ENCODE measurements around the gene ATN1.
A peak's percentile ranks its signal among the peaks of the same experiment; 100 is the strongest.

The ATN1 gene

DNA sequence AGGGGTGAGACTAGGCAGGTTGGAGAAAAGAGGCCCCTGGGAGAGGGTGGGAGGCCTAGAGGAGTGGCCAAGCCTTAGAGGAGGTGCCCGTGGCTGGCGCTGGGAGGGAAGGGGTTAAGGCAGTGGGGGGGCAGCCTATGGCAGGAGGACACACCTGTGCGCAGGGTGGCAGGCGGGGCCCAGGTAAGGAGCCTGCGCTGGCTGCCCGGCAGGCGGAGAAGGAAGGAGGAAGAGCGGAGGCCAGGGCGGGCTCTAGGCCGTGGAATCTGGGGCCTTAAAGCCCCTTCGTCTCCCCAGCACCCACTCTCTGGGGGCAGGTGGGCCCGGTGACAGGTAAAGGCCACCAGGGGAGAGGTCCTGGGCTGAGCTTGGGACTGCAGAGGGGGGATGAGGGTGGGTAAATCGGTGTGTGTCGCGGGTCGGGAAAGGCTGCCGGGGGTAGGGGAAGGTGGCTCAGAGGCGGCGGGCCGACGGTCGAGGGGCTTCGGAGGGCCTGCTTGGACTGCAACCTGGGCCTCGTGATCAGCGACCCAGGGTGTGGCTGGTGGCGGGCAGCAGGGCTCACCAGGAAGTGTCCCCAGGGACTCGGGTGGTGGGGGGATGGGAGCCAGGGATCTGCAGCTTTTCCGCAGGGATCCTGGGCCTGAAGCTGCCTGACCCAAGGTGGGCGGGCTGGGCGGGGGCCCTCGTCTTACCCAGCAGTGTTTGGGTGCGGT lies 35.4 kb downstream of the ATN1 start:
- H3K4me3 ChIP-seq (ENCODE audit: low read depth, low read length), result no peak overlapping the region
- no peak for DNase-seq (ENCODE audit: low read depth)

DNA sequence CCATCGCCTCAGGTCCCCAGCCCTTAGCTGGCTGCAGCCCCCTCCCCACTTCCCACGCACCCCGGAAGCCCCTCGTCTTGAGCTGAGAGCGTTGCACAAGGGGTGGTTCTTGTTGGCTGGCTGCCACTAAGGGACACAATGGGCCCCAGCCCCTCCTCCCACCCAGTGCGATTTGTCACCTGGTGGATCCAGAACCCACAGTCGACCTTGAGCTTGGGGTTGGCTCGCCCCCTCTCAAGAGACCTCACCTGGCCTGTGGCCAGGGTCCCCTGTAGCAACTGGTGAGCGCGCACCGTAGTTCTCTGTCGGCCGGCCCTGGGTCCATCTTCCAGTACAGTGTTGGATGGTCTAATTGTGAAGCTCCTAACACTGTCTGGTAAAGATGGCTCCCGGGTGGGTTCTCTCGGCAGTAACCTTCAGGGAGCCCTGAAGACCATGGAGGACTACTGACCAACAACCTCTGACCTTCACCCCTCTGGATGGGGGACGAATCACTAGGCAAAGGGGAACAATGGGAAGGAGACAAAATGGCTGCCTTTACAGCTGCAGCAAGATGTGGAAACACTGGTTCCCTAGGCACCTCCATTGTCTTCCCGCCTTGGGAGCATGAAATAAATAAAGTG lies 36.1 kb downstream of the ATN1 start:
- H3K4me3 ChIP-seq (ENCODE audit: low read depth, low read length), result no peak overlapping the region
- DNase-seq (ENCODE audit: low read depth), result no peak

DNA sequence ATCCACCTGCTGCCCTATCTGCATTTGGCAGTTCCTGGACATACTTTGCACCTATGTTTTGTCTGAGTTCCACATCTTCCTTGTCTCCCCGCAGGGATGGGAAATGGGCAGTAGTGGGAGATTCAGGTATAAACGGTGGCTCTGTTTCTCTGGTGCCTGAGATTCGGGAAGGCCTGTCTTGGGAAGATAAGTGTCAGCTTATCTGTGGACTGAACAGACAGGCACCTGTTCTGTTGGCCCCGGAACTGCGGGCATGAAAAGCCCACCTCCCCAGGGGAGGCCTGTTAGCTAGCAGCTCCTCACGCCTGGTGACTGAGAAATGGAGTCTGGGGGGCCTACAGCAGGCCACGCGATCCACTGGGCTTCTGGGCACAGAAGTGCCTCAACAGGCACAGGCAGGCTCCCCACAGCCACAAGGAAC lies 36.9 kb downstream of the ATN1 start:
- no peak for DNase-seq (ENCODE audit: low read depth)
- H3K4me3 ChIP-seq (ENCODE audit: low read depth, low read length), result no peak overlapping the region

DNA sequence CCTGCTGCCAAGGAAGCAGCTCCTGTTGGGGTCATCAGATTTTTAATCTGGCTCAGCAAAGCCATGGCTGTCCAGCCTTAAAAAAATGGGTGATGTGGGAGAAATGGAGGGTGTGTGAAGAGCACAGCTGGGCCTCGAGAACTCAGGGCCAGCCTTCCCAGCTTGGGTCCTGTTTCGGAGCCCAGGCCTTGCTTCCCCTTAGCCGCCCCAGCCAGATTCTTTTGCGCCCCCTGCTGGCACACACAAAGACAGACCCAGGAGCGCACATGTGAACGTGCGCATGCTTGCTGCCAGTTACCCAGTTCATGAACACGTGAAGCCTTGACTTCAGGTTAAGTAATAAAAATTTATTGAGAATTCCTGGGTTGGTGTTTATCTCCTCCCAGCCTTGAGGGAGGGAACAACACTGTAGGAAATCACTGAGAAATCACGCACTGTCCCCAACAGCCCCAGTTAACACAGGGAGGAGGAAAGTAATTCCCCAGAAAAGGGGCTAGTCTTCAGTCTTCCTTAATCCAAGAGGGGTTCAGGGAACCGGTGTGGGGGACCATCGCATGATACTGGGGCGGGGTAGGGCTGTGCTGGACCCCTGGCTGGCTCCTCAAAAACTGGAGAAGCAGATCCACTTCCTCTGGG lies 37.4 kb downstream of the ATN1 start:
- DNase-seq (ENCODE audit: low read depth), result peak; percentile 62
- H3K4me3 ChIP-seq (ENCODE audit: low read depth, low read length), result no peak overlapping the region

DNA sequence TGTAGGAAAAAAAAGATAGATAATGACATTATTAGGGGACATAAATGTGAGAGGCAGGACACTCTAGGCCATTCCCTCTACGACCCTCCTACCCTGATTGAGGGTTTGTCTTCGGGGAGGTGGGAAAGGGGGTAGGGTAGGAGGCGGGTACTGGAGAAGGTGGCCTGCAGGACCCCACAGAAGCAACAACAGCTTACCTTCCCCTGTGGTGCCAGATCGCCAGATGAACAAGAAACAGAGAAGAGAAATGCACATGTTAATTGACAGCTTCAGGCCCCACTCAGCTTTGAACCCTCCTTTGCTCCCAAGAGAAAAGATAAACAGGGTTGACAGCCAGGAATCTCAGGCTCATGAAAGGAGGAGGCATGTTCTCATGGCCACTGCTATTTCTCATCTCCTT lies 38.0 kb downstream of the ATN1 start:
- DNase-seq (ENCODE audit: low read depth), result no peak
- H3K4me3 ChIP-seq (ENCODE audit: low read depth, low read length), result no peak overlapping the region

DNA sequence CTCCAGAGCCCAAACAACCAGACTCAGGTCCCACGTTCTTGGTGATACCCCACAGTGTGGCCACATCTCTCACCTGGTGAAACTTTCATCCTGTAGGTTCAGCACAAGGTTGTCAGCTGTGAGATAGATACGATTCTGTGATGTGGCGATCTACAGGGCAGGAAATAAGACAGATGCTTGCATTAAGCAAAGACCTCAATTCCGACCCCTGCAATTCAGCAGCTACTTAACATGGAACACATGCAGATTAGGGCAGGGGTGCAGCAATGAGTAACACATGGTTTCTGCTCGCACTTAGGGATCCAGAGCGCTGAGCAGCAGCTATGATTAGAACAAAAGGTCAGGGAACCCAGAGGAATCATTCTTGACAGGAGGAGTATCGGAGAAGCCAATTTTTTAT lies 38.6 kb downstream of the ATN1 start:
- DNase-seq (ENCODE audit: low read depth), result no peak
- H3K4me3 ChIP-seq (ENCODE audit: low read depth, low read length), result no peak overlapping the region

DNA sequence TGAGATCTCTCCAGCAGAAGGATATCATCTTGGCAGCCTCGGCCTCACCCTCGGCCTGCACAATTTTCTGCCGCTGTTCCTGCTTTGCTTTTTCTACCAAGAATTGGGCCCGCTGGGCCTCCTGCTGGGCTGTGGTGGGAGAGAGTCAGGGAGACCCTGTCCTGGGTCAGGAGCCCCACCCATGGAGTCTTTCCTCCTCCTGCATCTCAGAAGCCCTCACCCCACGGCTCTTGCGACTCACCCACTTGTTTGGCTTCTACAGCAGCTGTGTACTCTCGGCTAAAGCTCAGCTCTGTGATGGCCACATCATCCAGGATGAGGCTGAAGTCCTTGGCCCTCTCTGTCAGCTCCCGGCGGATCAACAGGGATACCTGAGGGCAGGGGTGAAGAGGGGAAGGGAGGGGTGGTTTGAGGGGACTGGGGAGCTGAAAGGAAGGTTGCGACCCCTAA lies 39.9 kb downstream of the ATN1 start:
- no peak overlapping the region for H3K4me3 ChIP-seq (ENCODE audit: low read depth, low read length)
- DNase-seq (ENCODE audit: low read depth), result no peak

DNA sequence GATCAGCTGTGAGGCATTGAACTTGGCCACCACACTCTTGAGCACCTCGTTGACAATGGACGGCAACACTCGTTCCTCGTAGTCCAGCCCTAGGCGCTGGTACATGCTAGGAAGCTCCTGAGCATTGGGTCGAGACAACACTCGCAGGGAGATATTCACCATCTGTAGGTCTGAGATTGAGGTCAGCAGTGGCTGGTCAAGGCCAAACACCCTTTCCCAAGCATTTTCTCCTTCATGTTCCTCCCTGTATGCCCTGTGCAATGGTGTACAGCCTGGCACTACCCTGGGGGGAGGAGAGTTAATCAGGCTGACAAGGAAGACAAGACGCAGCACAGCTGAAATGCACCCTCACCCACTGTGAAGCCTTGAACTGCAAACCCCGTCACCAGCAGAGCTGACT lies 40.7 kb downstream of the ATN1 start:
- no peak overlapping the region for H3K4me3 ChIP-seq (ENCODE audit: low read depth, low read length)

DNA sequence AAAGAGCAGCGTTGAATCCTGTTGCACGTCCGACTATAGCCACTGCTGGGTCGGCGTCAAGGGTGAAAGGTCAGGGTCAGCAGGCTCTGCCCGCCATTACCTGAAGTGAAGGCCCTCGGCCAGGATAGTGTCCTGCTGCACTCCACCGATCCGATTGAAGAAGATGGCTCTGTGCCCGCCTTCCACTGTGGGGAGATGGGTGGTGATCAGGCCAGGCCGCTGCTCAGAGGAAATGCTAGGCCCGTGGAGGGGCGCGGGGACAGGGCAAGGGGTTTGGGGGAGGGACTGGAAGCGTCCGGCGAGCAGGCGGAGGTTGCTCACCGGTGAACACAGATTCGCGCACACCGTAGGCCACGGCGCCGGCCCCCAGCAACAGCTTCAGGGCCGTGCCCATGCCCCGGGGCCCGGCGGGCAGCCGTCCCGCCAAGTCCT lies 42.4 kb downstream of the ATN1 start:
- DNase-seq (ENCODE audit: low read depth), result no peak

More for the DNA sequence above, 40.7 kb downstream of the ATN1 start:
- no peak for DNase-seq (ENCODE audit: low read depth)

DNA sequence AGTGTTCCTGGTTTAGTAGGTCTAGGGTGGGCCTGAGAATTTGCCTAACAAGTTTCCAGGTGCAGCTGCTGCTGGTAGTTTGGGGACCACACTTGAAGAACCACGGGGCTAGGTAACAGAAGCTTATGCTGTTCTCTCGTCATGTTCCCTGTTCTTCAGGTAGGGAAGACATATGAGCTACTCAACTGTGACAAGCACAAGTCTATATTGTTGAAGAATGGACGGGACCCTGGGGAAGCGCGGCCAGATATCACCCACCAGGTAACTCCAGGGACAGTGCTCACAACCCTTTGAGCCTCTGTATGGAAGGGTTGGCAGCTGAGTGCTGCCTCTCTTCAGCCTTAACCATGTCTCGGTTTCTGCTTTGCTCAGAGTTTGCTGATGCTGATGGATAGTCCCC lies 46.4 kb downstream of the ATN1 start:
- no peak overlapping the region for H3K4me3 ChIP-seq (ENCODE audit: low read depth, low read length)
- DNase-seq (ENCODE audit: low read depth), result no peak

More for the DNA sequence above, 42.4 kb downstream of the ATN1 start:
- peak overlapping the region; percentile 99 for H3K4me3 ChIP-seq (ENCODE audit: low read depth, low read length)

DNA sequence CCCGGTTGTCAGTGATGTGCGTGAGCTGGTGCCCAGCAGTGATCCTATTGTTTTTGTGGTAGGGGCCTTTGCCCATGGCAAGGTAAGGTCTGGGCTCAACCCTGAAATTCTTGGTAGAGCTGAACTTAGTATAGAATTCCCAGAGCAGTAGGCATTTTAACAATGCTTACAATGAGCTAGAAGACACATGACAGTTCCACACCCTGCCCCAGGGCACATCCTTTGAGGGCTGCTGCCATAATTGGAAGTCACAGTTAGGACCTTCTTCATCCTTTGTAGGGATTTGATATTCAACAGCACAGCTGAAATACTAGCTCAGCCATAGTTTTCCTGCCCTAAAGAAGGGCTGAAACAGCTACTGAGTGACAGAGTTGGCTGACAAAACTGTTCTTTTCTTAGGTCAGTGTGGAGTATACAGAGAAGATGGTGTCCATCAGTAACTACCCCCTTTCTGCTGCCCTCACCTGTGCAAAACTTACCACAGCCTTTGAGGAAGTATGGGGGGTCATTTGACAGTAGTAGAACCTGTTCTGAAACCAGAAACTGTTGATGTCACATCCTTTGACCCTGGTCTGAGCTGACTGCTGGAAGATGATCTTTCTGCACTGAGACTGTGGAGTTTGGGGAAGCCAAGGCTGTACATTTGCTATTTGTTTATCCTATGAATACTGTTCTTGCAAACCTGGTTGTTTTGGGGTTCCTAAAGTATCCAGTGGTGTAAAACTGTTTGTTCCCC lies 47.7 kb downstream of the ATN1 start:
- H3K4me3 ChIP-seq (ENCODE audit: low read depth, low read length), result no peak overlapping the region
- DNase-seq (ENCODE audit: low read depth), result no peak

DNA sequence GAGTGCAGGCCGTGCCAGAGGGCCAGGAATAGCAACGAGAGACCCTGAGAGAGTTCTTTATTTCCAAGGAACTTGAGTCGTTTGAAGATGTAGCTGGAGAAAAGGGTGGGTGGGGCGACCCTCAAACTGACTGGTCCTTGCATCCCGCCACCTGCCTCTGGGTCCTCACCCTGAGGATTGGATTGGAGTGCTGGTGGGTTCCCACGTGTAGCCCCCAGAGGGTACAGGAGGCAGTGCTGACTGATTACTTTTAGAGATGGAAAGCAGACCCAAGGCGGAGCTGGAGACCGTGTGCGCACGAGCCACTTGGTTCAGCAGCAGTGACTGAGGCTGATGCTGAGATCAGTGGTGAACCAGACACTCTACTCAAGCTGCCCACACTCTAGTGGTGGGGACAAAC lies 49.9 kb downstream of the ATN1 start:
- no peak for DNase-seq (ENCODE audit: low read depth)

DNA sequence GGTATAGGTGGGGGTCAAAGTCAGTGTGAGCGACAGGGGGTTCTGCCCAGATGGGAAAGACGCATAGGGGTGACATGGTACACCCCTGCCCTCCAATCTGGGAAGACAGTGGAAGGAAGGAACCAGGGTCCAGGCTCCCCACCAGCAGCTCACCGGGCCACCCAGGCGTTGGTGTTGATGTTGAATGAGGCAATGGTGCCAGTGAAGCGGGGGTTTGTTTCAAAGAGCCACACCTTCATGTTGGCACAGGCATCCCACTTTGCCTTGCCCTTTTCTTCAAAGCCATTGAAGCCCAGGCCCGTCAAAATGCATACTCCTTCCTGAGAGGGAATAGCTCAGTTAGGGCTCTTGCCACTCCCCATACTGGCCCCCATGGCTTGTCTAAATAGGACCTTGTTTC lies 50.4 kb downstream of the ATN1 start:
- H3K4me3 ChIP-seq (ENCODE audit: low read depth, low read length), result no peak overlapping the region
- DNase-seq (ENCODE audit: low read depth), result no peak

More for the DNA sequence above, 49.9 kb downstream of the ATN1 start:
- no peak overlapping the region for H3K4me3 ChIP-seq (ENCODE audit: low read depth, low read length)

DNA sequence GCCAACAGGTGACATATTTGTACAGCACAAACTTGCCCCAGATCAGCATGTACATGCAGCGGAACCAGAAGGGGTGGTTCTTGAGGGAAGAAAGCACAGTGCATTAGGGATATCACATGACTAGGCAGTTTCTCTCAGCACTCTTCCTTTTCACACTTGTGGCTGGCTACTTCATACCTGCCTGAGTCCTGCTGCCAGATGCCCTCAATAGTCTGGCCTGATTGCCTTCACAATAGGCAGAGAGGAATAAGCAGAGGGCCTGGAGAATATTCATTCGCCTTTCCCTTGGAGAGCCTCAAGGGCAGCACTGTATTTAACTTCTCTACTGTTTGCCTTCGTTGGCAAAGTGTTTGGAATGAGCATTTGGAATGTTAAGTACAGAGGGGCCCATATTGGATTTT lies 50.9 kb downstream of the ATN1 start:
- DNase-seq (ENCODE audit: low read depth), result no peak
- H3K4me3 ChIP-seq (ENCODE audit: low read depth, low read length), result no peak overlapping the region

DNA sequence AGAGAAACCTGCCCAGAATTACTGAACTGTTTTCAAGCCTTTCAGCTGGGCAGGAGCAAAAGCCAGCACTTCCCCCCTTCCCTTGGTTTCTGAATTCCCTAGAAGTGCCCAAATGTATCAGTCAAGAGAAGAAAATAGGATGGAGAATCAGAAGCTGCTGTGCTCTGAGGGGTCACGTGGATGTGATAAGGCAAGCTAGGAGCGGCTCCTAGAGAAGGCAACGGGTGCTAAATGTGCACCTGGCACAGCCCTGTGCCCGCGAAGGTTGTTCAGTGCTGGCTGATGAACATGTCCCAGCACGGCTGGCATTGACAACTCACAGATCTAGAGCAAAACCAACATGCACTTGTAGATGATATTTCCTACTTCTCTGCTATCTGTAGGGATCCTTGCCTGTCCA lies 51.3 kb downstream of the ATN1 start:
- no peak for DNase-seq (ENCODE audit: low read depth)

DNA sequence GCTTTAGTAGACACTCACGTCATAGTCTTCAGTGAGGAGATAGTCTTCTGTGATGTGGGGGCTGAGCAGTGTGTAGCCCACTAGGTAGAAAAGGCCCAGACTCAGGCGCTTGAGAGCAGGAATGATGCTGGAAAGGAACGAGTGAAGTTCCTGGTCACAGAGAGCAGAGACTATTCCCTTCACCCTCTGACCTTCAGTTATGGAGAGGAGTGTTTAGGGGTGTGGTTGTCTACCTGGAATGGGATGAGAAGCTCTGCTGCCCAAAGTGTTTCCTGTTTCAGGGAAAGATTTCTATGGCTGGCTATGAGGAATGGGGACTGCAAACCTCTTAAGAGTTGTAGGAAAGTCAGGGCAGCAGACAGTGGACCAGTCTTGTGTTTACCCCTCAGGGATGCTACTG lies 51.7 kb downstream of the ATN1 start:
- no peak for DNase-seq (ENCODE audit: low read depth)

More for the DNA sequence above, 51.3 kb downstream of the ATN1 start:
- no peak overlapping the region for H3K4me3 ChIP-seq (ENCODE audit: low read depth, low read length)

DNA sequence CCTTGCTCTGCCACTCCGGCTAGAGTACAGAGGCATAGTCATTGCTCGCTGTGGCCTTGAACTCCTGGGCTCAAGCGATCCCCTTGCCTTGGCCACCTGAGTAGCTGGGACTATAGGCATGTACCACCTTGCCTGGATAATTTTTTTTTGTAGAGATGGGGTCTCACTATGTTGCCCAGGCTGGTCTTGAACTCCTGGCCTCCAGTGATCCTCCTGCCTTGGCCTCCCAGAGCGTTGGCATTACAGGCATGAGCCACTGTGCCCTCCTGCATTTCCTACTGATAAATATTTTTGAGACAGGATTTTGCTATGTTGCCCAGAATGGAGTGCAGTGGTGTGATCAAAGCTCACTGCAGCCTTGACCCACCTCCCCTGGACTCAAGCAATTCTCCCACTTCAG lies 52.3 kb downstream of the ATN1 start:
- no peak overlapping the region for H3K4me3 ChIP-seq (ENCODE audit: low read depth, low read length)
- no peak for DNase-seq (ENCODE audit: low read depth)

More for the DNA sequence above, 51.7 kb downstream of the ATN1 start:
- no peak overlapping the region for H3K4me3 ChIP-seq (ENCODE audit: low read depth, low read length)

DNA sequence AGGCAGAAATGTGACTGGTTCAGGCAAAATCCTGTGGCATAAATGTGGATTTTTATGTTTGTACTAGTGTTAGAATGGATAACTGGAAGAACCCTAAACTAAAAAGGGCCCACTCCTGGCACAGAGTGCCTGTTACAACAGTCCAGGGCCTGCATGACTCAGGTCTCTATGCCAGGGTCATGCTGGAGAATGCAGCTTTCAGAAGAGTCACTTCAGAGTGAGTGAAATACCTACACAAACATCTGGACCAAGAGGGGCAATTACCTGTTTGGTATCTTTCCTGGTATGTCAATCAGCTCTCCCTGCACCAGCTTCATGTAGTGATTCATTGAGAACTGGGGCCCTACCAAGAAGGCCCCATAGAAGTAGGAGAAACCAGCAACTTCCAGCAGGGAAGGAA lies 53.0 kb downstream of the ATN1 start:
- H3K4me3 ChIP-seq (ENCODE audit: low read depth, low read length), result no peak overlapping the region
- no peak for DNase-seq (ENCODE audit: low read depth)

DNA sequence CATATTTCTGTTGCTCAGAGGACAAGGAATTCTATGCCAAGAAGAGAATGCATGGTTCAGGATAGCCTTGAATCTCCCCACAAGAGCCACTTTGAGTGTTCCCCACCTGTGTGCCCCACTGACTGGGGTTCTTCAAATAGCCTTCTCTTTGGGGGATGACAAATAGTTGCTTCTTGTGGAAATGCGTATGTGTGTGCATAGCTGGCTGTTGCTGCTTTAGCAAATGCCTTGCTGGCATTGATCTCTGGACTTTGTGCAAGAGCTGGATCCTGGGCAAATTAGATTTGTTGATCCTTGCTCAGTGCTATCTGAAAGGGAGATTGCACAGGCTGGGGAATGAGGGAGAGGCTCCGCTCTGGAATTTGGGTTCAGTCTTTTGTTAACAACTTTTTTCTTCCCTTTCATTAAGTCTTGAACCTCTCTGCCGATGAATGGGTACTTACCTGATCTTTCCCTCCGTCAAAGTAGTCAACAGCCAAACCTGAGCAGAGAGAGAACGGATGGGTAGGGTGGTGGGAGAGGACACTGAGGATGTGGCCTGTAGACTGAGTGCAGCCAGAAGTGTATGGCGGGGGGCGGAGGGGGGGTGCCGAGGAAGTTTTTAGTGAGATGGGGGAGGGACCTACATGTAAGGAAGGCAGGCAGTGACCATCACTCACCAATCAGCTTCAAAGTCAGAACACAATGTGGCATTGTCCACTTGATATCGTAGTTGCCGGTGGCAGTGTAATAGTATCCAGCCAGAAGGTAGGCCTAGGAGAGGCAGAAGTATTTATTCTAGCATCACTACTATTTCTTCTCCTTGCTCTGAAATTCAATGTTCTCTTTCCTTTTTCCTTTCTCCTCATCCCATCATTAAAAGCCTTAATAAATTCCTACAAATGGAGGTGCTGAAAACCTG lies 53.6 kb downstream of the ATN1 start:
- H3K4me3 ChIP-seq (ENCODE audit: low read depth, low read length), result no peak overlapping the region
- DNase-seq (ENCODE audit: low read depth), result no peak
